GM18907 (cell line): Measurements from ENCODE around the gene SERPINB10.

Source experiments
- ATAC-seq: cut with Tn5 transposase; IDR thresholded peaks from one replicate; pipeline ENCODE4 v1.9.1; 2021; ENCODE audit warnings: mild to moderate bottlenecking, moderate library complexity; ENCODE audit not compliant: unreplicated experiment

The SERPINB10 gene

GRCh38 chr18:63907664-63908063 lies at the start of gene SERPINB10:
Gene SERPINB10 (plus strand): TSS chr18:63907958. CDS start chr18:63915511, 7,553 bp downstream.
- peak; percentile 48 for ATAC-seq

DNA sequence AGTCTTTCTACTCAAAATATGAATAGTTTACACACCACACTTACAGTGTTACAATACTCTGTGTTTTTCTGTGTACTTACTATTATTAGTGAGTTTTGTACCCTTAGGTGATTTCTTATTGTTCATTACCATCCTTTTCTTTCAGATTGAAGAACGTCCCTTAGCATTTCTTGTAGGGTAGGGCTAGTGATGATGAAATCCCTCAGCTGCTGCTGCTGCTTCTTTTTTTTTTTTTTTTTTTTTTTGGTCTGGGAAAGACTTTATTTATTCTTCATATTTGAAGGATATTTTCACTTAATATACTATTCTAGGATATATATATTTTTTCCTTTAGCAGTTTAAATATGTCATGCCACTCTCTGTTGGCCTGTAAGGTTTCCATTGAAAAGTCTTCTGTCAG lies 49.3 kb upstream of the SERPINB10 start:
- ATAC-seq, result no peak

- no peak for ATAC-seq
These were observed 47.8 kb upstream of the SERPINB10 start for GRCh38 chr18:63859781-63860475.

DNA sequence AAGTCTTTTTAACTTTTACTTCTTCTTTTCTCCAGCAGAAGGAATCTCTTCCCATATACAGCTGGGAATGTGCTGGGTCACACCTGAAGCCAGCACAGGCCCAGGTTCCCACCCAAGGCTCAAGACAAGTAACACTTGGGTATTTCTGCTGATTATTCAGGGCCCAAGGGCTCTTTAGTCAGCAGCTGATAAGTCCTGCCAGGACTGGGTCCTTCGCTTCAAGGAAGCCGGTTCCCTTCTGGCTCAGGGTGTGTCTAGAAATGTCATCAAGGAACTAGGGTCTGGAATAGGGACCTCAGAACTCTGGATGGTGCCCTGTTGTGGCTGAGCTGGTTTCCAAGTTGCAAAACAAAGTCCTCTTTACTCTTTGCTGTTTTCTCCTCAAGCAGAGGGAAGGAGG lies 47.2 kb upstream of the SERPINB10 start:
- no peak for ATAC-seq

DNA sequence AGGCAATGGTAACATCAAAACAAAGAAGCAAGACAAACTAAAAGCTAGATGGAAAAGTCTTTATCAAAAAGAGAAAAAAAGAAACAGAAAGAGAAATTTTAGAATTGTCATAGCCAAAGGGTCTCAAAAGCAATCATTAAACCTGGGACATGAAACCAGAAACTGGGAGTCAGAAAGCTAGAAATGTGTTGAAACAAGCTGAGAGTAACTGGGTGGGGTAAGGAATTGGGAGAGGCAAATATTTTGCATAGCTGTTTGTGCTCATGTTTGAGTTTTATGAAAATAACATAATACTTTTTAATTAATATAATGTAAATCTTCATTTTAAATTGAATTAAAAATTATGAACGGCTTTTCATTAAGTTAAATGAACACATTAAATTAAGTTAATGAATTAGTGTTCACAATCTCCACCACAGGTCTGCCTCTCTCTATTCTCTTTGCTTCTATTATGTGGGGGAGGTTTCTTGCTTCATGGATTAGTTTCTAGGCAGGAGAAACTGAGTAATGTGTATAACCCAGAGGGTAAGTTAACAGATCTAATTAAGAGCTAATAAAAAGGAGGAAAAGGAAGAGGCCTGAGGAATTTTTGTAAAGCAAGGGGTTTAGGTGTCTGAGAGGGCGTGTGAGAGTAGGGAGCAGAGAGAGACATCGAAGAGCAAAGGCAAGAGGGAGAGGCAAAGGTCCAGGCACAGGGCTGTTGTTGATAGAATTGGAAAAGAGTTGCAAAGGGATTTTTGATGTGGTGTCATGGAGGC lies 40.2 kb upstream of the SERPINB10 start:
- no peak for ATAC-seq

DNA sequence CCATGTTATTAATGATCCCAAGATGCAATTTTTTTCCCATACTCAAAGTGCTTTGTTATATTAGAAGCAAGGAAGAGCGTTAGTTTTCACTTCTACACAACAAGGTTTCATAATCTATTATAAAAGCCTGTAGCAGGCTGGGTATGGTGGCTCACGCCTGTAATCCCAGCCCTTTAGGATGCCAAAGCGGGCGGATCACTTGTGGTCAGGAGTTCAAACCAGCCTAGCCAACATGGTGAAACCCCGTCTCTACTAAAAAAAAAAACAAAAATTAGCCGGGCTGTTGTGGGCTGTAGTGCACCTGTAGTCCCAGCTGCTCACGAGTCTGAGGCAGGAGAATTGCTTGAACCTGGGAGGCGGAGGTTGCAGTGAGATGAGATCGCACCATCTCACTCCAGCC lies 39.2 kb upstream of the SERPINB10 start:
- no peak for ATAC-seq

DNA sequence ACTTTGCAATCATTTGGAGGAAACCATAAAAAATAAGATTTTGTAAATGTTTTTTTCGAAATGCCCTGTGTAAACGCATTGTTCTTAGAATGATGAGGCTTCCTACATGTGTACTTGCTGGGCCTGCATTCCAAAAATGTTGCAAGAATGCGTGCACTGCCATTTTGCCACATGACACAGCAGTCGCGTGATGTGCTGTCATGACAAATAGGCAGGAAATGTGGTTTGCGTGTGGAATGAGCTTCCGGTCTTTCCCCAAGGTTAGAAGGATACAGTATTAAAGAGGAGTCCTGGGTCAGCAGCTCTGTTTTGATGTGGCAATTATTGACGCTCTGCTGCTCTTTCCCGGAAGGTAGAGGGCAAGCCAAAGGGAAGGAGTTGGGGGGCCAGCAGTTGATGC lies 38.4 kb upstream of the SERPINB10 start:
- no peak for ATAC-seq

GRCh38 chr18:63869851-63870250 lies 37.9 kb upstream of the SERPINB10 start:
- ATAC-seq, result no peak

DNA sequence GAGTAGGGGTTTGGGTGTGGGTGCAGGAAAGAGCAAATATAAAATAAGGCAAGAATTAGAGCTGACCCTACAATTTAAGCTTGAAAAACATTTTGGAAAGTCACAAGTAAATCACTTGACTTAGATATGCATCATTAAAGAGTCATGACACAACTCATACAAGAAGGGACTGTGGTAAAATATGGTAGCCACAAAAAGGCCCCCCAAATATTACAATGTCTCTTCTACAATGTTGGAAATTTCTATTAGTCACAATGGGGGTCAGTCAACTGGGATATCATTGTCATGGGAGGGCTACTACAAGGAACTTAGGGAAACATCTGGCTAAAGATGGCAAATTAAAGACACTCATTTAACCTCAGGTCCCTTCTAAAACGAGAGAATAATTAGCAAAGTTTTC lies 35.9 kb upstream of the SERPINB10 start:
- ATAC-seq, result no peak

GRCh38 chr18:63872586-63872985 lies 35.2 kb upstream of the SERPINB10 start:
- ATAC-seq, result no peak

DNA sequence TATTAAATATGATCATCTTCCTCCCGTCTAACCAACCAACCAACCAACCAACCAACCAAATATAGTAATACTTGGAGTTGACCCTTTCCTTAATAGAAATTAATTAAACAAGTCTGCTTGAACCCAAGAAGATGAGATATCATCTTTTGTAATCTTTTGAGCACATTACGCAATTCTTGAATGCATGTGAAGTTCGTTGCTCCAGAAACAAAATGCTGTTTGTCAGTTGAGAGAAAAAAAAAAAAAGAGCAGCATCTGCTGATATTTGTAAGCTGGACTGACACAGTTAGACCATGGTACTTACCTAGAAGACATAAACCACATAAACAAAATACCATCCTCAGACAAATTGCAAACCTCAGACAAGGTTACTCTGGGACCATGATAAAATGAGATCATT lies 29.4 kb upstream of the SERPINB10 start:
- ATAC-seq, result no peak

GRCh38 chr18:63878925-63879324 lies 28.8 kb upstream of the SERPINB10 start:
- no peak for ATAC-seq

DNA sequence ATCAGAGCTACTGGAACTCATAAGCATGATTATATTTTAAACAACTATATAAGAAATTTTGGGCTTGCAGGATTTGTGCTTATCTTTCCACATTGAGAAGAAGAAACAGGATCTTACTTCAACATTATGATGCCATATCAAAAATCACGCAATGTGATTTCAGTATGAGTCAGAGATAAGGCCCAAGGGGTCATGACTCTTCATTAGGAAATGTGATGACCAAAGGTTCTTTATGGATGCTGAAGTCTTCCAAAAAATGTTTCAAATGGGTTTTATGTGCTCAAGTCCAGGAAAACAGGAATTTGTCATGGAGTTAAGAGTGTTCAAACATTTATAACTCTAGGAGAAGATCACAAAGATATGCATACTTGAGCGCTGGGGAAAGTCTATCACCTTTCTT lies 28.0 kb upstream of the SERPINB10 start:
- no peak for ATAC-seq

- no peak for ATAC-seq
These were observed 25.9 kb upstream of the SERPINB10 start for GRCh38 chr18:63881851-63882250.

- ATAC-seq, result no peak
These were observed 25.2 kb upstream of the SERPINB10 start for GRCh38 chr18:63882333-63883141.

- ATAC-seq, result no peak
These were observed 24.1 kb upstream of the SERPINB10 start for GRCh38 chr18:63883617-63884016.

GRCh38 chr18:63887424-63887823 lies 20.3 kb upstream of the SERPINB10 start, which contains the start of gene SERPINB2:
Gene SERPINB2 (plus strand): TSS chr18:63887705. CDS start chr18:63891445, 3,740 bp downstream.
- no peak for ATAC-seq

DNA sequence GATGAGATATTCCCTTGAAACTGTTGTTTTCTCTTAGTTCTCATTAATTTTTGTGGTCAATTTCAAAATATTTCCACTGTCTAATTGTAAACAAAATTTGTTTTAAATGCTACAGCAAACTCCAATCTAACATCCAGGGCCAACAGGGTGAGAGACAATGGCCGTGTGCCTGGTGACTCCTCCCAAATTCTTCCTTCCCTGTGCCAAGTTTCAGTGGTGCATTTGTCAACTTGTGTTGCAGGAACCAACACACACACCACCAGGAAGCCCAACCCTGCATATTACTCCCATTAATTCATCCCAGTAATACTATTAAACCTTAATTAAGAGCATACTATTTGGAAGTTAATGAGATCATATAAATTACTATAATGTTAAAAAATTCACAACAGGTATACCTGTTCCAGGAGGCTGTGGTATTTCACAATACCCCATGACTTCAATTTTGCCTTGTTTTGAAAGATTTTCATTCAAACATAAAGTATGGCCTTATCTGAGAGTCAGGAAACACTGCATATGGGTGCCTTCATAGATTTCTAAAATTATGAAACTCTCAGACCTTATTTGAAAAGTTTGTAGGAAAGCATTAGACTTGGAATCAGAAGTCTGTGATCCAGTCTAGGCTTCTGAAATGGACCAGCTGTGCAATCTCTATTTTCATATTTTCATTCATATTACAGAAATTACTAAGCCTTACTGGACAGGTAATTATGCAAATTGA lies 19.1 kb upstream of the SERPINB10 start:
- no peak for ATAC-seq

- no peak for ATAC-seq
These were observed 18.1 kb upstream of the SERPINB10 start for GRCh38 chr18:63889626-63890025.

- ATAC-seq, result no peak
These were observed 17.4 kb upstream of the SERPINB10 start for GRCh38 chr18:63890237-63890949.
